Kidney glomerular epithelial cell (primary cell): ENCODE data around the gene KRTAP27-1.

Experiments used
- DNase-seq: peaks from one replicate; lab custom pipeline; 2025; lab: John Stamatoyannopoulos, UW

Gene KRTAP27-1, protein sequence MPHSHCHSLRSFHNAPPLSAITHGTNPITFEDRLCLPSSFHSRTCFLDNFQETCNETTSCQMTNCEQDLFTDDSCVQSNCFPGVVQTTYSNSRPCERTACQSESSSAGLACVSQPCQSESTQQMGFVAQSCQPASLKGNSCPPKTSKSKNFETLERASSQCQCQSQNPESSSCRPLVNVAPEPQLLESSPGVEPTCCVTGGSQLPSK

GRCh38 chr21:30337276-30337744, at the start of gene KRTAP27-1:
TSS of gene KRTAP27-1 (minus strand) at chr21:30337694. CDS start at chr21:30337668, 26 bp downstream.
- DNase-seq, result no peak

DNA sequence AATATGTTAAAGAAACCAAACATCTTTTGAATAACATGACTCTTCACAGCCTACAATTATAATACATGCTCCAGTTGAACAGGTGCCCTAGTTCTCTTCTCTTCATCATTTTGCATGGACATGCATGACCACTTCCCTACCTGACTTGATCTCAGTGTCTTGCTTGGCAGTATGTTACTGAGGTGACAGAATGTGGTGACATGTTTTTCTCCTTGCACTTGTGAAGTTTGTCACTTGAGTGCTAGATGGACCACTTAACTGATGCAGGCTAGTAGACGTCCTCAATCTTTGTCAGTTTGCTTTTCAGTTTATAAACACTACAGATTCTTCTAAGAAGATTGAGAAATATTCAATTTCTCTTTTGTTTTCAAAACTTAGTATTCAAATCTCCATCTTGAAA, 44.7 kb upstream of the KRTAP27-1 start:
- no peak for DNase-seq

DNA sequence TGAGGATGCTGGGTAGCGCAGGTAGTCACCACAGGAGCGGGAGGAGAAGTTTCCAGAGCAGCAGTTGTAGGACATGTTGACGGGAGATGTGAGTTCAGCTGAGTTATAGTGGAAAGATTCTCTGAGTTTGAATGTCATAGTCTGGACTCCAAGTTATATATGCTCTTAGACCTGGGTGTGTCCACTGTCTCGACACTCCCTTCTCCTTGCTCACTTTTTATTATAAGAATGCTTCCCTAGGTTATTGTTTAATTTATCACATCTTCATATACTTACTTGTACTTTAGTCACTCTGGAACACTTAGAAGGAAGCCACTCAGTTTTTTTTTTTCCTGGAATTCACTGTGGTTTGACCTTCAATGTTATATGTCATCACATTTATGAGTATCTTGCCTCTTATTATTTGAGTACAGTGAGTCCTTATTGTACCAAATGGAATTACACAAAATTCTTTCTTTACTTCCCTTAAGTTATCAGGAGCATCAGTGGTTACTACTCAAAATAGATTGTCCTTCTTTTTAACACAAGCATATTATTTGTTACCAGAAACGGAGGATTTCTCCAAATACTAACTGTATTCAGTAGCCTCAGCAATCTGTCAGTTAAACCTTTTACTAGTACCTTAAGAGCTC, 34.8 kb upstream of the KRTAP27-1 start, which contains the start of gene KRTAP13-2:
Gene KRTAP13-2 (minus strand): TSS at position 133 of the 632 bp plus-strand sequence. CDS start 58 bp downstream, at position 75.
- DNase-seq, result no peak

- DNase-seq, result no peak
Observed at GRCh38 chr21:30355906-30356305, 18.4 kb upstream of the KRTAP27-1 start.

- DNase-seq, result no peak
Observed at GRCh38 chr21:30354308-30355005, 17.0 kb upstream of the KRTAP27-1 start.

DNA sequence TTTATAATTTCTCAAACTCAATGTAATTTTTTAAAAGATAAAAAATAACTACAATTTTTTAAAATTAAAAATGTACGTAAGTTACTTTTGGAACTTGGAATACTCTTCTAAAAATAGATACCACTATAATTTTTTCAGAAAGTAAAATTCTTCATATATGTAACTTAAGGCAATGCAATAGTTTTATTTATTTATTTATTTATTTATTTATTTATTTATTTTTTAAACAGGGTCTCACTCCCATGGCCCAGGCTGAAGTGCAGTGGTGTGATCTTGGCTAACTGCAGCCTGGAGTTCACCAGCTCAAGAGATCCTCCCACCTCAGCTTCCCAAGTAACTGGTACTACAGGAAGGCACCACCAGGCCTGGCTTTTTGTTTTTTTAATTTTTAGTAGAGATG, 14.0 kb upstream of the KRTAP27-1 start:
- DNase-seq, result no peak

DNA sequence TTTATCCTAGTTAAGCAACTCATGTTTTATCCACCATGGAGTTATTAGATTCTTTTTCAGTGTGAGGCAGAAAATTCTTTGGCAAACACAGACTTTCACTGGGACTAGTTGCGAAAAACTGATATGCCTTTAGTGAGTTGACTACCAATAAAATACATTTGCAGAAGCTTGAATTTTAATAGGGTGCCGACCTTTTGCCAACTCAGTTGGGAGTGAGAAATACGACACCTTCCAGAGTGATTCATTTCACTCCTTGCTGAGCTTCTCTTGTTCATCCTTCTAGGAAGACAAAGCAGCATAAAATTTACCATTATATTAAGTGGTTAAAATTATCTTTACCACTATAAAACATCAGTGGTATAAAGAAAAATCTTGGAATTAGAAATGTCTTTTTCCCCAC, 12.1 kb upstream of the KRTAP27-1 start:
- DNase-seq, result no peak

GRCh38 chr21:30348506-30348905, 11.0 kb upstream of the KRTAP27-1 start, which contains the start of gene KRTAP23-1:
TSS of gene KRTAP23-1 (minus strand) at chr21:30348606. CDS start at chr21:30348606, 0 bp downstream.
- DNase-seq, result no peak

DNA sequence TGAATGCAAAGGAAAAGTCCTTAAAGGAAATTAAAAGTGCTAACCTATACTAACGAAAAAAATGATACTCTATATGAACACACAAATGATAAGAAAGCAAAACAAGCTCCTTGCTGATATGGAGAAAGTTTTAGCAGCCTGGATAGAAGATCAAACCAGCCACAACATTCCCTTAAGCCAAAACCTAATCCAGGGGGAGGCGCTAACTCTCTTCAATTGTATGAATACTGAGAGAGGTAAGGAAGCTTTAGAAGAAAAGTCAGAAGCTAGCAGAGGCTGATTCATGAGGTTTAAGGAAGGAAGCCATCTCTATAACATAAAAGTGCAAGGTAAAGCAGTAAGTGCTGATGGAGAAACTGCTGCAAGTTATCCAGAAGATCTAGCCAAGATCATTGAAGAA, 7.5 kb upstream of the KRTAP27-1 start:
- DNase-seq, result no peak

DNA sequence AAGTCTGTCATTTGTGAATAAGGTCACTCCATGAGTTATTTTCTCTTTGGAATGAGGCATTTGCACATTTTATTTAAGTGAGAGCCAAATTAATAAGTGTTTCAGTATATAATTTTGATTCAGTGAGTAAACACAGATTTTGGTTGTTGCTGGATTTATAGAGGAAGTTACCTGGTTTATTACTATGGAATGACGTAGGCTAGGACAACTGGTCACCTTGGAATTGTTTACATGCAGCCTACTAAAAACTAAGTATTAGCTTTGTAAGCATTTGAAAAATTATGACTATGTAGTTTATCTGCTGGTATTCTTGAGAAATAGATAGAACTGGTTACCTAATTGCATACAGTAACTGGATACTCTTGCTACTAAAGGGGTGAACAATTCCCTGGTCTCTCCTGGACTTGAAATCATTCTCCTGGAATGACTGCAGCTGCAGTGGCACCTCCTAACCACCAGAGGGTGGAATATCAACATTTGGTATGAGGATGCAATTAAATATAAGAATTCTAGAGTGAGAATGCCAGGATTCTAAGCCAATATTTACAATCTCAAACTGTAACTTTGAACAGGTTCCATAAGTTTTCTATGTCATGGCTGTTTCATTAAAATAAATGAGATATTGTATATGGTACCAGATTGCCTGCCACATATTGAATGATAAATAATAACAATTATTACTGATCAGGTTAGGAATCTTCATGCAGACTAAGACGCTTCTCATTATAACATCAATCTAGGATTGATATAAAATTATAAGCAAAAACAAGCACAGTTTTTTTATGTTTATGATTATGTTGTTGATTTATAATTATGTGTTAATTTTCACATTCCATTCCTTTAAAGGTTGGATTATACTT, 3.5 kb upstream of the KRTAP27-1 start:
- DNase-seq, result no peak

DNA sequence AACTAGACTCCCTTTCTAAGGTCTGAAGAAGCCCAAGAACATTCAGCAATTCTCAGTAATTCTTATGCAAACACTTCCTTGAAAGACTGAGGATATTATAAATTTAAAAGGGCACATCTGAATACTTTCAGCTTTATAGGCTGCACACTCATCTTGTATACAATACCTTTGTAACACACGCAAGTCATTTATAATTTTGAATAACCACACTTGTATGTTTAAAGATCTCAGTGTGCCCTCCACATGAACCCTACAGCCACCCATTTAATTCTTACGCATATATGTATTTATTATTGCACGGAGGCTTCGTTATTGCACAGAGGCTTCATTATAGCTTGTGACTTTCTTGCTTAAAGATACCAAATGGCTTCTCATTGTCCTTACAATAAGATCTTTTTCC, 1.2 kb upstream of the KRTAP27-1 start:
- DNase-seq, result no peak

- DNase-seq, result no peak
Observed at GRCh38 chr21:30337772-30338171, 278 bp upstream of the KRTAP27-1 start.

DNA sequence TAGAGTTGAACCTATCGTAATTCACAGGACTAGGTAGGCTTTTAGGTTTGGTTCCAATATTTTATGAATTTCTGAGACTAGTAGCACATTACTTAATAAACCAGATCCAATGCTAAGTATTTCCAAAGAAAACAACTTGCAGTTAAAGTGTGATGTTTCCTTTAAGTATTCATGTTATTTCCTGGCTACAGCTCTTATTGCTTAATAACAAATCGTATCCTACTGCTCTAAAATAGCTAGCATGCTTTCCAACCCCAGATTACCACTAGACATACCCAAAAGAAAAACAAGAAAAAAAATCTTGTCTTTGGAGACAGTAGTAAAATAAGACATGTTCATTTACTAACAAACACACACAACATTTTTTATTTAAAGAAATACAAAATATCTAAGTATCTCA, 898 bp downstream of the KRTAP27-1 start:
- DNase-seq, result no peak

- DNase-seq, result no peak
Observed at GRCh38 chr21:30333736-30334135, 3.8 kb downstream of the KRTAP27-1 start.

GRCh38 chr21:30332681-30333080, 4.8 kb downstream of the KRTAP27-1 start:
- DNase-seq, result no peak

DNA sequence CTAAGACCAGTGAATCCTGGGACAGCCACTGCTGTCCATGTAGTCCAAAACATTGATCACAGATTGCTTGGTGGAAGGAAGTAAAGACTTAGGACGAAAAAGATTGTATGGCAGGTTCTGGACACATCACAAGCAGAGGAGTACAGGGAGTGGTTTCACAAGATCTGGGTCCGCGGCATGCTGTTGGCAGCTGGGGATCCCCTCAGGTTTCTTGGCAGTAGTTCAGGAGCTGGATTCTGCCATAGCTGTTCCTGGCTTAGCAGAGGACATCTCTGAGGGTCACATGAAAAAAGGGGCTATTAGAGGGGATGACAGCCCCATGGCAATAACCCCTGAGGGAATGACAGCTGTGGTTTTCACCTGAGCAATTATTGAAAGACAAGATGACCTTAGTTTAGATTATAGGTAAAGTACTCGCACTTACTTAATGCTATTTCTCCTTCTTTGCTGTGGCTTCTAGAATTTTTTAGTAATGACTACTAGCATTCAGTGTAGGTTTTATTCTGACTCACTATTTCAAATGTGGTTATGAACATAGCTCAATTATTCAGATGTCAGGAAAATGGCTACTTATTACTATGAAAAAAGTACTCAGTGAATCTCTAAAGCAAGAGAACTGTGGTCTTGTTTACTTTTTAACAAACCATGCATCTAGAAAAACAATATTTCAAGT, 8.2 kb downstream of the KRTAP27-1 start:
- DNase-seq, result no peak

DNA sequence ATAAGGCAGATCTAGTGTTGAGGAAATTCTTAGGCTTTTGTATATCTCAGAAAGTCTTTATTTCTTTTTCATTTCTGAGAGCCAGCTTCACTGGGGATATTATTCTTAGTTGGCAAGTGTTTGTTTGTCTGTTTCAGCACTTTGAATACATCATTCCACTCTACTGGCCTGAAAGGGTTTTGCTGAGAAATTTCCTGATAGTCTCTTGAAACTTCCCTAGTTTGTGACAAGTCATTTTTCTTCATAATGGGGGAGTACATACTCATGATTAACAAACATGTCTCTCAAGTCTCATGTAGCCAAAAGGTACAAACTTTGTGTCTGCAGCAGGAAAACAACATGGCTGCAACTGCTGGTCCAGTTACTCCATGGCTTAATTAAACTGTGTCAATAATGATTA, 11.1 kb downstream of the KRTAP27-1 start:
- DNase-seq, result no peak

- no peak for DNase-seq
Observed at GRCh38 chr21:30320215-30320614, 17.3 kb downstream of the KRTAP27-1 start, which contains the start of gene KRTAP26-1. TSS of gene KRTAP26-1 (minus strand) at chr21:30320315. CDS start at chr21:30320035, 280 bp downstream.

GRCh38 chr21:30315701-30316100, 21.8 kb downstream of the KRTAP27-1 start:
- no peak for DNase-seq

DNA sequence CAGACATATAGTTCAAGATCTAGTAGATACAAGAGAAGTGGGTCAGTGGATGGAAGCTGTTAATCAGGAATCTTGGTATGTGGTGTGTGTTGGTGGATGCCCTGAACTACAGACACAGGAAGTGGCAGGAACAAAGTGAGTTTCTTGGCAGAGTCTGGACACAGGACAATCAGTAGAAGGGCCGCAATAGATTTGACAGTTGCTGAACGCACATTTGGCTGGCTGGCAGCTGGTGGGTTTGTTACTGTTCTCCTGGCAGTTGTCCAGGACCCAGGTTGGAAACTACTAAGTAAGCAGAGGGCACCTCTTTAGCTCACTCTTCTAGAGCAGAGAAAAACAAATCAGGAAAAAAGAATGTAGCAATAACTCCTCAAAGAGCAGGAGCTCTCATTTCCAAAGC, 30.6 kb downstream of the KRTAP27-1 start:
- DNase-seq, result no peak

GRCh38 chr21:30305136-30305535, 32.4 kb downstream of the KRTAP27-1 start:
- DNase-seq, result no peak
